T-cell (primary cell): ENCODE measurements around the gene C2orf15. TPM values are rescaled to one million over a fixed set of nuclear protein-coding genes. Genes with fewer than 3 reads are reported as not detected.

Source experiments
- ATAC-seq, 4 experiments: fragments of 200-7000 bp in 3 of 4; fragments of 150-1000 bp in 1 of 4; cut with Tn5 transposase; replicated peaks in 1 of 4; 1 replicate in 3 of 4; 2 replicates in 1 of 4; pipeline ENCODE4 v1.10.0; 2021; ENCODE audit warnings: moderate library complexity in 3 of 4, mild to moderate bottlenecking in 2 of 4, moderate number of reproducible peaks in 1 of 4
- CTCF ChIA-PET, 2 donors: fragments of 300-600 bp; sonication (Branson Sonifier 250); formaldehyde crosslinking; loops; one replicate each; lab custom pipeline; 2022; ENCODE audit warnings: antibody characterized with exemption in 2 of 2; lab: Charles Lee
- POLR2A ChIA-PET, 2 donors: fragments of 300-600 bp; sonication (Branson Sonifier 250); formaldehyde crosslinking; loops; one replicate each; lab custom pipeline; 2022; ENCODE audit warnings: antibody characterized with exemption in 2 of 2; lab: Charles Lee
- DNase-seq, 35 experiments: peaks; one replicate each; pipeline versions ENCODE4 v3.0.0 to v3.0.0-alpha.2; 2013 to 2023
- H3K27ac ChIP-seq: one replicate; pipeline ENCODE4 v1.5.1; 2013; ENCODE audit warnings: low read length
- H3K27me3 ChIP-seq, 2 experiments: replicated peaks in 1 of 2; 1 replicate in 1 of 2; 2 replicates in 1 of 2; pipeline versions ENCODE4 v1.6.1 to v1.7.0; 2013; ENCODE audit warnings: low read length in 1 of 2, mixed read lengths in 1 of 2; ENCODE audit not compliant: control insufficient read depth in 2 of 2, insufficient read depth in 2 of 2; ENCODE audit errors: extremely low read depth in 1 of 2
- H3K36me3 ChIP-seq, 2 donors: 1 replicate in 1 of 2; 2 replicates in 1 of 2; pipeline versions ENCODE4 v1.6.1 to v1.7.0; 2013; ENCODE audit warnings: low read length in 1 of 2; ENCODE audit not compliant: control insufficient read depth in 2 of 2, insufficient read depth in 1 of 2; ENCODE audit errors: extremely low read depth in 1 of 2
- H3K4me1 ChIP-seq, 2 experiments: 1 replicate in 1 of 2; 2 replicates in 1 of 2; pipeline versions ENCODE4 v1.6.1 to v1.7.0; 2013; ENCODE audit warnings: low read length in 2 of 2, mixed read lengths in 1 of 2; ENCODE audit not compliant: insufficient read depth in 2 of 2, control insufficient read depth in 1 of 2; ENCODE audit errors: extremely low read depth in 1 of 2
- H3K4me3 ChIP-seq, 2 donors: 1 replicate in 1 of 2; 2 replicates in 1 of 2; pipeline versions ENCODE4 v1.5.1 to v1.7.0; 2013; ENCODE audit warnings: mild to moderate bottlenecking in 2 of 2, low read length in 1 of 2, moderate library complexity in 1 of 2; ENCODE audit not compliant: control insufficient read depth in 1 of 2; ENCODE audit errors: extremely low read depth in 1 of 2
- H3K9me3 ChIP-seq: 2 replicates; pipeline ENCODE4 v1.7.0; 2013
- H3K27ac Mint-ChIP-seq, 2 donors: one replicate each; pipeline ENCODE4 v1.8.0; 2020 to 2021; ENCODE audit warnings: mild to moderate bottlenecking in 2 of 2, mixed read lengths in 2 of 2
- H3K27me3 Mint-ChIP-seq, 2 donors: one replicate each; pipeline ENCODE4 v1.8.0; 2021 to 2022; ENCODE audit warnings: mixed read lengths in 2 of 2
- H3K36me3 Mint-ChIP-seq: one replicate; pipeline ENCODE4 v1.8.0; 2021; ENCODE audit warnings: mixed read lengths
- H3K4me1 Mint-ChIP-seq, 3 donors: one replicate each; pipeline ENCODE4 v1.8.0; 2020 to 2022; ENCODE audit warnings: mixed read lengths in 3 of 3, mild to moderate bottlenecking in 1 of 3
- H3K4me3 Mint-ChIP-seq, 3 donors: one replicate each; pipeline ENCODE4 v1.8.0; 2020 to 2022; ENCODE audit warnings: mild to moderate bottlenecking in 3 of 3, mixed read lengths in 3 of 3, moderate library complexity in 3 of 3
- H3K9me3 Mint-ChIP-seq, 3 donors: one replicate each; pipeline ENCODE4 v1.8.0; 2020 to 2022; ENCODE audit warnings: mixed read lengths in 3 of 3
- WGBS: methylation state at CpG from one replicate; pipeline ENCODE4 v1.1.5; 2013; ENCODE audit warnings: missing lambda C conversion rate; ENCODE audit not compliant: insufficient coverage; 5-methylcytosine and 5-hydroxymethylcytosine counted together
- total RNA-seq, 35 experiments: library from RNA in 6 of 35; stranded (reverse) in 6 of 35; fragments of 120-200 nt in 1 of 35; gene quantifications; one replicate each; pipeline versions ENCODE4 v1.2.1 to v1.2.4 and lab custom pipeline; 2013 to 2026

C2orf15 gene
- total RNA-seq, 5 donors from 2014 or later (not counting 1 experiment from before 2014, with no cell fraction given) = 2.1 to 3.1 (median 2.3) TPM

GRCh38 chr2:99180755-99181623 lies 39.5 kb downstream of the C2orf15 start, which contains the start of the genes MITD1 and MRPL30:
MITD1 (minus strand) TSS chr2:99181058; CDS start chr2:99180981, 77 bp downstream.
MRPL30 (plus strand) TSS chr2:99181184; CDS start chr2:99186204, 5,020 bp downstream.
- POLR2A ChIA-PET = interaction anchor here (0.5 to 1.2 kb wide), 5 partner anchors 14 to 39 kb away, joined by 3 to 7 read pairs (median 4); partner anchors contain the start of genes LIPT1 (in 1 of the 2) and TSGA10 (in 1 of the 2)
- WGBS = 0% methylated on average over 39 of the region's 39 CpGs
- H3K4me3 Mint-ChIP-seq = peak within 1 kb of the TSS; percentile 92 to 99 (median 95)
- DNase-seq = peak; percentile 82 to 96 (median 88)
- Histone ChIP-seq H3K27me3 (no peaks in the 10 kb centered on the region), H3K36me3 (peaks cover 0 to 11% of the 10 kb centered on the region in 2 donors), H3K27ac (peak within 1 kb of the TSS; percentile 82), H3K4me3 (peak within 1 kb of the TSS; percentile 89 to 99), H3K4me1 (peaks cover 24 to 27% of the 10 kb centered on the region in 2 experiments), H3K9me3 (no peaks in the 10 kb centered on the region)
- peak; percentile 94 to 96 (median 96) for ATAC-seq
- H3K36me3 Mint-ChIP-seq = peaks cover 7% of the 10 kb centered on the region
- no peaks in the 10 kb centered on the region for H3K9me3 Mint-ChIP-seq
- CTCF ChIA-PET = interaction anchor here (0.6 to 1.8 kb wide), 9 partner anchors 14 to 532 kb away, joined by 3 to 10 read pairs (median 5); partner anchors contain the start of genes C2orf15 (in 1 of the 2), EIF5B (in 1 of the 2), LIPT1 (in 1 of the 2) and REV1 (in 1 of the 2)
- H3K27me3 Mint-ChIP-seq = no peaks in the 10 kb centered on the region
- peak within 1 kb of the TSS; percentile 97 to 98 for H3K27ac Mint-ChIP-seq
- H3K4me1 Mint-ChIP-seq = peaks cover 61 to 75% (median 72%) of the 10 kb centered on the region in 3 donors

- no peaks in the 10 kb centered on the region for H3K27me3 Mint-ChIP-seq
- CTCF ChIA-PET = interaction anchor here in 1 of 2 donors (0.6 kb wide), 1 partner anchor 18 kb away, joined by 3 read pairs; no protein-coding TSS in a partner anchor
Observed at GRCh38 chr2:99181624-99182000, 40.1 kb downstream of the C2orf15 start.

DNA sequence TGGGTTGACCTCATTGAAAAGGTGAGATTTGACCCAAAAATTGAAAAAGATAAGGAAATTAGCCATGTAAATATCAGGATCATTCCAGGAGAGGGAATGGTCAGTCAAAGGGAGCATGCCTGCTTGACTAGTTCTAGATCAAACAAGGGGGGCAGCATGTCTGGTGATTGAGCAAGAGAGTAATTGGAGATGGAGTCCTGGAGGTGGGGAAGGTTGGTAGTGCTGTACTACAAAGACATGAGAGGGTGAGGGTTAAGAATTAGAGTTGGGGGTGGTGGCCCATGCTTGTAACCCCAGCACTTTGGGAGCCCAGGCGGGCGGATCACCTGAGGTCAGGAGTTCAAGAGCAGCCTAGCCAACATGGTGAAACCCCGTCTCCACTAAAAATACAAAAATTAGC lies 41.5 kb downstream of the C2orf15 start:
- no peak overlapping the region for H3K4me3 ChIP-seq
- H3K9me3 ChIP-seq = no peaks in the 10 kb centered on the region
- Mint-ChIP-seq H3K27ac (peak overlapping the region in 1 of 2 donors; percentile 2), H3K9me3 (no peaks in the 10 kb centered on the region), H3K27me3 (no peaks in the 10 kb centered on the region), H3K4me1 (peaks cover 48 to 63% (median 60%) of the 10 kb centered on the region in 3 donors), H3K4me3 (peak overlapping the region in 2 of 3 donors; percentile 34 to 92), H3K36me3 (peaks cover 10% of the 10 kb centered on the region)
- no peaks in the 10 kb centered on the region for H3K27me3 ChIP-seq
- ATAC-seq (no peak), DNase-seq (no peak)
- peaks cover 0 to 11% of the 10 kb centered on the region in 2 donors for H3K36me3 ChIP-seq
- H3K27ac ChIP-seq = no peak overlapping the region
- CTCF ChIA-PET = no interaction called here
- 100% methylated on average over 2 of the region's 3 CpGs for WGBS
- peaks cover 26 to 27% of the 10 kb centered on the region in 2 experiments for H3K4me1 ChIP-seq
- POLR2A ChIA-PET = no interaction called here

More at GRCh38 chr2:99181624-99182000, 40.1 kb downstream of the C2orf15 start:
- Histone ChIP-seq H3K4me3 (peak overlapping the region; percentile 89 to 99), H3K27ac (no peak overlapping the region), H3K27me3 (no peaks in the 10 kb centered on the region), H3K36me3 (peaks cover 0 to 11% of the 10 kb centered on the region in 2 donors), H3K4me1 (peaks cover 24 to 27% of the 10 kb centered on the region in 2 experiments), H3K9me3 (no peaks in the 10 kb centered on the region)
- H3K27ac Mint-ChIP-seq = peak overlapping the region in 1 of 2 donors; percentile 97
- peaks cover 7% of the 10 kb centered on the region for H3K36me3 Mint-ChIP-seq
- POLR2A ChIA-PET = interaction anchor here in 1 of 2 donors (0.9 kb wide), 1 partner anchor 26 kb away, joined by 4 read pairs; no protein-coding TSS in a partner anchor
- DNase-seq (no peak), ATAC-seq (no peak)
- H3K4me1 Mint-ChIP-seq = peaks cover 61 to 74% (median 71%) of the 10 kb centered on the region in 3 donors
- no peaks in the 10 kb centered on the region for H3K9me3 Mint-ChIP-seq
- 0% methylated on average over 1 of the region's 4 CpGs for WGBS
- peak overlapping the region; percentile 92 to 99 (median 95) for H3K4me3 Mint-ChIP-seq

DNA sequence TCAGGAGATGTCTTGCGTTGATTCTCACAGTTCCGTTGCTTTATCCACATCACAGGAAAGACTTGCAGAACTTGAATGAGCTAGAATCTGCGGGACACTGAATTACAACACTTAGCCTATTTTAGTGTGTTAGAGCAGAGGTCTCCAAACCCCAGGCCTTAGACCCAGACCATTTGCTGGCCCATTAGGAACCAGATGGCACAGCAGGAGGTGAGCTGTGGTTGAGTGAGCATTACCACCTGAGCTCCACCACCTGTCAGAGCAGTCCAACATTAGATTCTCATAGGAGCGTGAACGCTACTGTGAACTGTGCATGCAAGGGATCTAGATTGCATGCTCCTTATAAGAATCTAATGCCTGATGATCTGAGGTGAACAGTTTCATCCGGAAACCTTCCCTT lies 43.3 kb downstream of the C2orf15 start:
- ChIA-PET POLR2A (no interaction called here), CTCF (no interaction called here)
- H3K4me1 Mint-ChIP-seq = peaks cover 32 to 50% (median 45%) of the 10 kb centered on the region in 3 donors
- peaks cover 0 to 15% of the 10 kb centered on the region in 2 donors for H3K36me3 ChIP-seq
- H3K27me3 Mint-ChIP-seq = no peaks in the 10 kb centered on the region
- peaks cover 21% of the 10 kb centered on the region for H3K36me3 Mint-ChIP-seq
- H3K27ac ChIP-seq = no peak overlapping the region
- H3K4me3 ChIP-seq = no peak overlapping the region
- no peak overlapping the region for H3K27ac Mint-ChIP-seq
- H3K9me3 ChIP-seq = no peaks in the 10 kb centered on the region
- no peaks in the 10 kb centered on the region for H3K27me3 ChIP-seq
- H3K4me3 Mint-ChIP-seq = no peak overlapping the region
- ATAC-seq (no peak), DNase-seq (no peak)
- no CpG with 5 or more reads among the region's 6 CpGs for WGBS
- H3K9me3 Mint-ChIP-seq = no peaks in the 10 kb centered on the region
- H3K4me1 ChIP-seq = peaks cover 14 to 17% of the 10 kb centered on the region in 2 experiments

DNA sequence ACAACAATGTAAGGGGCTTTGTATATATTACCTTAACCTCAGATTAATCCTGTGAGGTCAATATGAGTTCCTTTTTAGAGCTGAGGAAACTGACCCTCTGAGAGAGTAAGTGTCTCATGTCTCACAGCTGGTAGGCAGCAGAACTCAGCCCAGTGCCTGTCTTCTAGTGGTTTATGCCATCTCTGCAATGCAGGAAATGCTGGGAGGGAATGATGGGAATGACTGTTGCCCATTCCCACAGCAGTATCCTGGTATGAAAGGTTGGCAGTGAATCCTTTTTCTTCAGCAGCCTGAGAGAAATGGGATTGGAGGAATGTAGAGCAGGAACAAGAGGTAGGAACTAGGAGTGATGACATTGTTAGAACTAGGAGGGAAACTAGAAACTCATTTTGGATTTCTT lies 45.5 kb downstream of the C2orf15 start:
- CTCF ChIA-PET = no interaction called here
- H3K4me3 ChIP-seq = no peak overlapping the region
- no peak for ATAC-seq

GRCh38 chr2:99188357-99188756 lies 46.9 kb downstream of the C2orf15 start:
- Histone ChIP-seq H3K36me3 (peaks cover 0 to 31% of the 10 kb centered on the region in 2 donors), H3K4me1 (peaks cover 2% of the 10 kb centered on the region in 2 experiments), H3K27me3 (no peaks in the 10 kb centered on the region), H3K9me3 (no peaks in the 10 kb centered on the region), H3K27ac (no peak overlapping the region), H3K4me3 (no peak overlapping the region)
- Mint-ChIP-seq H3K36me3 (peaks cover 45% of the 10 kb centered on the region), H3K27ac (no peak overlapping the region), H3K27me3 (no peaks in the 10 kb centered on the region), H3K4me3 (no peak overlapping the region), H3K9me3 (no peaks in the 10 kb centered on the region), H3K4me1 (peaks cover 15 to 32% (median 23%) of the 10 kb centered on the region in 3 donors)
- no CpG with 5 or more reads among the region's 3 CpGs for WGBS
- POLR2A ChIA-PET = no interaction called here
- no peak for DNase-seq
- CTCF ChIA-PET = no interaction called here
- ATAC-seq = no peak

More for the DNA sequence above, 45.5 kb downstream of the C2orf15 start:
- H3K36me3 ChIP-seq = peaks cover 0 to 27% of the 10 kb centered on the region in 2 donors
- Mint-ChIP-seq H3K9me3 (no peaks in the 10 kb centered on the region), H3K27me3 (no peaks in the 10 kb centered on the region), H3K36me3 (peaks cover 35% of the 10 kb centered on the region), H3K4me3 (no peak overlapping the region), H3K4me1 (peaks cover 23 to 41% (median 32%) of the 10 kb centered on the region in 3 donors), H3K27ac (peak overlapping the region in 1 of 2 donors; percentile 16)
- H3K9me3 ChIP-seq = no peaks in the 10 kb centered on the region
- POLR2A ChIA-PET = no interaction called here
- no peak for DNase-seq
- H3K27ac ChIP-seq = no peak overlapping the region
- no peaks in the 10 kb centered on the region for H3K27me3 ChIP-seq
- H3K4me1 ChIP-seq = peaks cover 2 to 6% of the 10 kb centered on the region in 2 experiments
